Nucleus accumbens (tissue), 56 donors: Measurements from ENCODE around the gene GPM6B.

ENCODE experiments used
- DNase-seq, 56 donors: peaks; one replicate each; lab custom pipeline; 2025; lab: John Stamatoyannopoulos, UW

The GPM6B gene

DNA sequence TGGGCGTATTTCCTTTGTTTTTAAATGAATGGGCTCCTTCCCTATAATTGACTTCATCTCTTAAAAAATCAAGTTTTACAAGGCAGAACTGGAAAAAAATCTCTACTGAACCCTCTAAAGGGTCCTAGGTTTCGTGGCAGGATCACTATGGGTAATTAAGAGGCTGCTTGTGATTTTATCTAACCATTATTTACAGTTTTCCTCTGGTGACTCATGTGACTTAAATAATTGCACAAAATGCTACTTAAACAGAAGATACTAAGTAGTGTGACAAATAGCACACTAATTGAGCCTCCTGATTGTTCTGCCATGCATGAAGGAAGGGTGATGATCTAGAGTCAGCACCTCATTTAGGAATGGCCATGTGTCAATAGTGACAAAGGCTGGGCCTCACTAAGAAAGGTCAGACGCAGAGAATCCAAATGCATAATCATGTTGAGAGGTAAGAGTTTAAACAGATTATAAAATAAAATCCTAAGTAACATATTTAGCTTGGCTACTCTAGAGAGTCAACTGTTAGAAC, 46.8 kb downstream of the GPM6B start:
- DNase-seq: no peak

DNA sequence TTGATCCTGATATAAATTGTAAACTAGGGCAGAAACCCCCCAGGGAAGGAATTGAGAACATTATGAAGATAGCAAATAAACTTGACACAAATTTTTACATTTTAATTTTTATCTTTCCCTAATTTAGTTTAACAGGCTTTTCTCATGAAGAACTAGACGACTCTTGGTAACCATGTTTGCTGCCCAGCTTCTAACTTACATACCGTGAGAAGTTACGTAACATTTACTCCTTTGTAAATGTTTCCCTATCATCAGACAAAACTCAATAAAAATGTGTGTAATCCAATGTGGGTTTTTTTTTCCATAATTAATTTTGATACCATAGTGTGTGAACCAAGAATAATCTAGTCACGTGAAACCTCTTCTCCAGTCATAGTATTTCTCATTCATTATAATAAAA, 48.0 kb downstream of the GPM6B start:
- DNase-seq: no peak

DNA sequence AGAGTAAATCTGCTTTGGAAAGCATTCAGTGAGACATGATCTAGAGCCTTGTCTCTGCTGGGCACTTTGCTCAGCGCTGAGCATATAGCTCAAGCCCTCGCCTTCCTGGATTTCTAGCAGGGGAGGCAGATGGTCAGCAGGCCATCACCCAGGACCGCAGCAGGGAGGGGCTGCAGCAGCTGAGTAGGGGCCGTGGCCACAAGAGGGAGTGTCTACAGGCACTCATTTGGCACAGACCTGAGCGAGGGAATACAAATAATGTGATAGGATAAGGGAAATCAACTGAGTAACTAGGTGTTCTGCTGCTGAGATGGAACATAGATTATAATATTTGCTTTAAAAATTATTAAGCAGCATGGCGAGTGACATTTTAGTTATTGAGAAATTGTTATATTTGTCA, 52.1 kb downstream of the GPM6B start:
- DNase-seq: peak in 38 of 56 donors; percentile 1 to 54 (median 16)

DNA sequence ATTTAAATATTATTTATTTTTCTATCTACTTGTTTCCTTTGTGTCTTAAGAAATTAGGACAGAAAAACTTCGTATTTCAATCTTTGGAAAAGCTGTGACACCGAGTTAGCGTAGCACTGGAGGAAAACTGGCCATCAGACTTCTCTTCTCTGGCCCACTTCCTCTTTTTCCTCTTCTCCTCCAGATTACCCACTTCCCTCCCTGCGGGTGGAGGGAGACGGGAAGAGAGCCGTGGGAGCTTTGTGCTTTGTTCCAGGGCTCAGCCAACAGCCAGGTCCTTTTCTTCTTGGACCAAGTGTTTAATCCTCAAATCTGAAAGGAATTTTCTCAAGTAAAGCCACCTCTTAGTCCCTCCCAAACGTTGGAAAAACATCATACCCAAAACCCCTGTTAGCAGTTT, 52.6 kb downstream of the GPM6B start:
- DNase-seq: peak in 3 of 56 donors; percentile 1 to 19 (median 12)

DNA sequence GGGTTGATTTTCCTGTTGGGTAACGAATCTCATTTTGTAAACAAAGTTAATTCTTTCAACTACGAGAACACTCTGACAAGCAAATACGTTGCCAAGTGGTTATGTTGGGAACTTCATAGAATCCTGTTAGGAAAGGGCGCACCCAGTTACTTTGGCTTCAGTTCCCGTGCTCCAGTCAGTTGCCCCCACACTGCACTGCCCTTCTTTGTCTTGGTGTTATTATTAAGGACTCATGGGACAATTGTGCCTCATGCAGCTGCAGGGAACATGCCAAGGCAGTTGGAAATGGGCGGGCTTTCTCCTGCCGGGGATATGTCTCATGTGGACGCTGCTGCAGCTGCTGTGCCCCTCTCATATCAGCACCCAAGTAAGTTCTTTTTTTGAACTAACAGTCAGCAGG, 53.4 kb downstream of the GPM6B start:
- DNase-seq: peak in 42 of 56 donors; percentile 1 to 62 (median 29)

DNA sequence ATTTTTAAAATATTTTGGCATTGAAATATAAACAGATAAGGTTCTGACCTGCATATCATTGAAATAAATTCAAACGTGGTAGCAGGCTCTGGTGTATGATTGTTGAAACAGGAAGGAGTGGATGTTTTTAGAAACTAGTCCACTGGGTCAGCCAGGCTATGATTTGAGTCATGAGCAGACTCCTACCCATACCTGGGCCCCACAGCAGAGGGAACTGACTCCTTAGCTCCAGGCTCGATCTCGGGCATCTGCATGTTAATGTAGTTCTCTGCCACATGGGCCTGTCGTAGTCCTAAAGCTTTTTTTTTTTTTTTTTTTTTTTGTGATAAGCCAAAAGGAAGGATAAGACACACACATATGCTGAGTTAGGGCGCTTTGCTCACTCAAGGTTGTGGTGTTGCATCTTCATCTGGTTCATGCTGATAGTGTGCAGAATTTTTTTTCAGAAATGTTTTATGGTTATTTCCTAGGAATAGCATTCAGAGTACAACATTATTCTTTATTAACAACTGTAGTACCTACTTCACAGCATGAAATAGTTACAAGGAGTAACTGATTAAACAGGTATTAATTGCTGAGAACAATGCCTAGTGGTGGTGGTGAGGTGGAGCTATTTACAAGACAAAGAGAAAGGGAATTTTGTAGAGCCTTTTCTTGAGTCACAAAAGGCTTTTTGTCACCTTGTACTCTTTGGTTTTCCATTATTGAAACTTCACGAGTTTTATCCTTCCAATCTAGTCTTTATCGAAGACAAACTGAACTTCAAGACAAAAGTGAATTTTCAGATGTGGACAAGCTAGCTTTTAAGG, 55.1 kb downstream of the GPM6B start:
- DNase-seq: no peak

DNA sequence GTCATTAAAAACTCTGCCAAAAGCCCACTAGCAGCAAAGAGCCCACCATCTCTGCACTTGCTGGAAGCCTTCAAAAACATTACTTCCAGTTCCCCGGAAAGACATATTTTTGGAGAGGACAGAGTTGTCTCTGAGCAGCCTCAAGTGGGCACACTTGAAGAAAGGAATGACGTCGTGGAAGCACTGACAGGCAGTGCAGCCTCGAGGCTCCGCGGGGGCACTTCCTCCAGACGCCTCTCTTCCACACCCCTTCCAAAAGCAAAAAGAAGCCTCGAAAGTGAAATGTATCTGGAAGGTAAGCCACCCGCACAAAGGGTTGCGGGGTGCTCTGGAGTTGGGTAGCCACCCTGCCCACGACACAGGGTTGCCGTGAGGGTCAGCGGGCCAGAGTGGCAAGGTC, 56.5 kb downstream of the GPM6B start:
- no peak for DNase-seq

DNA sequence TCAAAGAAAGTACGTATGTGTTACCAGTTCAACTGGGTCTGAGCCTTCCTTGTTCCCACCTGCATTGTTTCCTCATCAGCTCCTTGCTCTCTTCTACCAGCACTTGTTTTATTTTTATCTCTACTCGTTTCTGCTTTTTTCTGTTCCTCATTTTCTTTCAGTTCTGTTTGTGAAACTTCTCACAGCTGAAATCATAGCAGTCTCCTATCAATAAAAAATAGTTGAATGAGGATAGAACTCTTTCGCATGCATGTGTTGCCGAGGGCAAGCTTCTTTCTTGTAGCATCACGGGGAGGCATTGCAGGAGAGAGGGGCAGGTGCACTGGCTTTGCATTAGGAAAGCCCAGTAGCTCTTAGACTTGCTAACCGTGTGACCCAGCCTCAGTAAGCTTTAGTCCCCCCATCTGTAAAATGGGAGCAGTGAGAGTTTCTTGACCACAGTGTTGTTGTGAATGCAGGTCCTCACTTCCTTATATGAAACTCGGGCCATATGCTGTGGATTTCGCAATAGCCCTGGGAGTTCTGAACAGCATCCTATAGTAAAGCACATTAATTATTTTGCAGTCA, 57.7 kb downstream of the GPM6B start:
- DNase-seq: no peak

DNA sequence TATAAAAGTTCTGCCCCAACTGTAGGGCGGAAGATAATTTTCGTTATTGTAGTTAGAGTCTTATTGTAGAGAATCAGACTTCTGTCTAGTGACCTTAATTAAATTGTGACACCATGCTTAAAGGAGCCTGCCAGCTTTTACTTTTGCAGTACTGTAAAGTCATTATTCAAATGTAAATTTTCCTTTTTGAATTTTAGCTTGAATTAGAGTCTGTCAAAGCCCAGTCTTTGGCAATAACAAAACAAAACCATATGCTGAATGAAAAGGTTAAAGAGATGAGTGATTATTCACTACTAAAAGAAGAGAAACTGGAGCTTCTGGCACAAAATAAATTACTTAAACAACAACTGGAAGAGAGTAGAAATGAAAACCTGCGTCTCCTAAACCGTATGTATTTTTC, 60.5 kb downstream of the GPM6B start:
- no peak for DNase-seq

DNA sequence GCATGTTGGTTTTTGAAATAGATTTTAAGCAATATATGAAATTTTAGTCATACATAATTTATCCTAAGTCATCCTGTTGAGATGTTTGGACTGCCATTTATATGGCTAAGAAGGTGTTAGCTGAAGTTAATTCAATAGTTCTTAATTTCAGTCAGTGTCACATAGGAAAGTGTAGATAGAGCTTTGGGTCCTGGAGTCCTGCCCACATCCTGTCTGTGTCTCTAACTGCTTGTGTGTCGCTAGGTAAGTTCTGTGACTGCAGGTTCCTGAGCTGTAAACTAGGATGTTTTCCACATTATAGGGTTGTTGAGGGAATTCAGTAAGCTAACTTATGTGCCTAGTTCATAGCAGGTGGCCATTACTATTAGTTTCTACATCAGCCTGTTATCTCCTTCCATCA, 61.6 kb downstream of the GPM6B start:
- DNase-seq: no peak

DNA sequence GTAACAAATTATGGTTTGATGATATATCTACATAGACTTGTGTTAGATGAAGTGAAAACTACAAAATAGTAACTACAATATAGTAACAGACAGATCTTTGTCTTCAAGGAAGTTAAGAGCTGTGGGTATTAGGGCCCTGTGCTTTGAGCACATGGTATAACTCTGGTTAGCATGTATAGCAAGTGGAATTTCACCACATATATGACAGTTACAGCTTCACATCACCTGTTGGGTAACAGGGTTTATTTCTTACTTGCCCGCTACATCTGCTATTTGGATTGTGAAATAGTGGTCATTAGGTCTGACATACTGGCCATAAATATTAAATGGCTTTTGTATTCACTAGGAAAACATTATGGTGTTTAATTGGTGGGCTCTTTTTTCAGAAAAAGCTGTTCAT, 62.1 kb downstream of the GPM6B start:
- DNase-seq: no peak

DNA sequence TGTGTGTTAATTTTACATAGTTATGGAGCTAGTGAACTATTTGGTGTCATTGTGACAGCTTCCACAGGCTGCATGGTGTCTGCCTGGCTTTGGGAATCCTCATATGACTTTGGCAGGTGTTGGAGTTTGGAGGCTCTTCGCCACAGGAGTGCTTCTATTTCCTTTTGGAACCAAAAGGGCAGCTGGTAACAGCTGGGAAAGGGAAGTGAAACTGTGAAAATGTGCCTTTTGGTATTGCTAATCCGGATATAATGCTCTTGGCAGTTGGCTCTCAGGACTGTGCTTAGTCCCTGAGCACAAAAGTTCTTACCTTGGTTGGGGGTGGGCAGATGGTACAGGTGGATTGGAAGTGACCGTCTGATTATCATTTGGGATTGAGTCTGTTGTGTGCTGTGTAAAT, 64.2 kb downstream of the GPM6B start:
- DNase-seq: no peak

DNA sequence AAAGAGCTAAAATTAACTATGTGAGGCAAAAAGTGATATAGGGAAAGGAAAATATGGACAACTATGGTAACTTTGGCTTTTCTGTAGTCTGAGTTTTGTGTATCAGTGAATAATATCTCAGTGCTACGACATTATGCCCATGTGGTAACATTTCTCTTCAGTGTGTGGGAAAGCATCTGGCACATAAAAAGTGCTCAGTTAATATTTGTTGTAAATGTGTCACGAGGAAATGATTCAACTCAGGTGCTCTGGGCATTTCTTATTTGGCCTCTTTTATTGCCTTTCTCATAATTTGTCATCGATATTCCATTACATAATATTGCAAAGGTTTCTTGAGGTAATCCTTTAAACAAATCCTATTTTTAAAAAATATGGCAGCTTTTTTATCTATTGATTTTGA, 64.8 kb downstream of the GPM6B start:
- no peak for DNase-seq

DNA sequence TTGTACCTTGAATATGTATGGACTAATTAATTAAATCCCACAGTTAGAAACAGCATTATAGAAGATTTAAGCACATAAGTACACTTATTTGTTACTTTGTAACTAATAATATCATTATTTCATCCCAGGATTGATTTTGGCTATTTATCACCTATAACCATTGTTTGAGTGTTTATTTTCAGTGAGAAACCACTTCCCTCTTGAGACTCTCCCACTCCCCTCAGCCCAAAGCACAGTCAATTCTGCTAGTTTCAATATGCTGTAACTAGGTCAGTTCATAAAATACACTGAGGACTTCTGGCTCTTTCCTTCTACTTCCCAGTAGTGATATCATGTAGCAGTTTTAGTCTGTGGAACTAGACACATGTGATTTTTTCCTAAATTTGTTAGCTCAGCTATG, 66.1 kb downstream of the GPM6B start:
- DNase-seq: no peak

DNA sequence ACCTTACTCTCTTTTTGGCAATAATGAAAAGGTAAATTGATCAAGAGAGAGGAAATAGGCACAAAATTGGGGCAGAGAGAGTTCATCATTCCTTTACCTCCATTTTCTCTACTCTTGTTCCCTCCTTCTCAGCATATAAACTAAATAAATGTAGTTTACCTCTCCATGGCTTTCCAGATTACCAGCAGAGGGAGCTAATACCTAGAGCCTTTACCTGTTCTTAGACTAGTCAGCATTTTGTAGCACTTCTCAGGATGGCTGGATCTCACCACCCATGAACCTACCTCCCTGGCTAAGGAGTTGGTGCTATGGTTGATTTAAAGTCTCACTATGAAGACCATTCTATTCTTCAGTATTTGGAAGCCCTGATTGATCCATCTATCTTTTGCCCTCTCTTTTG, 66.7 kb downstream of the GPM6B start:
- peak in 1 of 56 donors; percentile 12 for DNase-seq

DNA sequence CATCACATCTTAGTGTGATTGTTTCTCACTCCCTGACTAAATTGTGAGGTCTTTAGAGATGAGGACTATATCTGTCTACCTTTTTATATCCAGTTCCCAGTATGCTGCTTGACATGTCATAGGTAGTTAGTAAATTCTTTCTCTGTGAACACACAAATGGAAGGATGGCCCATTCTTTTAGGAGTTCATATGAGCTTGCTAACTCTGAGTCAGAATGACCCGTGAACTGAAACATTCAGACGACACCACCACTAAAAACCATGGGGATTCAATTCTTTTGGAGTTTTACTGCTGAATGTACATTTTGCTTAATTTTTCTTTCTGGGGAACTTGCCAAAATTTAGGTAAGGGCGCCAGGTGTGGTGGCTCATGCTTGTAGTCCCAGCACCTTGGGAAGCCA, 68.4 kb downstream of the GPM6B start:
- DNase-seq: no peak

DNA sequence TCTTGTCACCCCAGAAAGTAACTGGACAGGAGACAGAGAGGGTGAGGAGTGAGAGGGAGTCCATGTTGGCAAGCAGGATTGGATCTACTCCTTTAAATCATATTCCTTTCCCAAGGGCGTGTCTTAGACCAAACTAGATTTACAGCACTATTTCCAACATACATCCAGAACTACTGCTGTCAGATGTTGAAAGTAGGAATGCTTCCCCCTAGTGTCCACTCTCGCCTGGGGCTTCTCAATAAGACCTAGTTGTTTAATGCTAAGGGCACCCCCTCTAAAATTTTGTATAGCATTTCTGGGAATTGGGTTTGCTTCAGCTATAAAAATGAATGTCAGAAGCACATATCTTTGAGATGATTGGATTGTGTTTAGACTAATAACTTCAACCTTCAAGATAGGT, 69.1 kb downstream of the GPM6B start:
- peak in 12 of 56 donors; percentile 4 to 57 (median 12) for DNase-seq

DNA sequence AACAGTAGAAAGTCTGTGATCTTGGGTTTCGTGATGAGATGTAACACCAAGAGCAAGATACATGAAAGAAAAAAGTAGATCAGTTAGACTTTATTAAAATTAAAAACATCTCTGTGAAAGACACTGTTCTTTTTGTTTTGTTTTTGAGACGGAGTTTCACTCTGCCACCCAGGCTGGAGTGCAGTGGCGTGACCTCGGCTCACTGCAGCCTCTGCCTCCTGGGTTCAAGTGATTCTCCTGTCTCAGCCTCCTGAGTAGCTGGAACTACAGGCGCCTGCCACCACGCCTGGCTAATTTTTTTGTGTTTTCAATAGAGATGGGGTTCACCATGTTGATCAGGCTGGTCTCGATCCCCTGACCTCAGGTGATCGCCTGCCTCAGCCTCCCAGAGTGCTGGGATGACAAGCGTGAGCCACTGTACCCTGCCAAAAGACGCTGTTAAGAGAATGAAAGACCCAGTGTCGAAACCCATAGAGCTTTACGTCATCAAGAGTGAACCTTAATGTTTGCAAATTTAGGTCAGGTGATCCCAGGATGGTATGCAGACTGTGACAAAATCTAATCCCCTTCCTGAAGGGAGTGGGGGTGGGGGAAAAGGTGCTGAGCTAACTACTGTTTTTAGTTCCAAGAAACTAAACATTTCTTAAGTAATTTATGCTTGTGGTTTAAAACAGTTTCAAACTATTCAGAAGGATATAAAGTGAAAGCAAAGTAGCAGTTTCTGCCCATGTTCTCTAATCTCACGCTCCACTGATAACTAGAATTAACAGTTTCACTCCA, 74.3 kb downstream of the GPM6B start:
- no peak for DNase-seq

DNA sequence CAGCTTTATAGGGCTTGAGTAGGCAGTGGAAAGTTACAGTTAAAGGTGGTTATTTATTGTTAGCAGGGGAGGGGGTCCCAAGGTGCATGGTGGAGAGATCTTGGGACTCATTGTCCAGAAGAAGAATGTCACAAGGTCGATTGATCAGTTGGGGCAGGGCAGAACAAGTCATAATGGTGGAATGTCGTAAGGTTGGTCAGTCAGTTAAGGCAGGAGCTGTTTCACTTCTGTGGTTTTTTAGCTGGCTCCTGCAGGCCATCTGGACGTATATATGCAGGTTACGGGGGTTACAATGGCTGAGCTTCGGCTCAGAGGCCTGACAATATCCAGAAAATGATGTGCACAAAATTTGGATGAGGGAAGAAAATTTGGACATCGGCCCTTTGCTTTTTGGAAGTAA, 75.2 kb downstream of the GPM6B start:
- no peak for DNase-seq

DNA sequence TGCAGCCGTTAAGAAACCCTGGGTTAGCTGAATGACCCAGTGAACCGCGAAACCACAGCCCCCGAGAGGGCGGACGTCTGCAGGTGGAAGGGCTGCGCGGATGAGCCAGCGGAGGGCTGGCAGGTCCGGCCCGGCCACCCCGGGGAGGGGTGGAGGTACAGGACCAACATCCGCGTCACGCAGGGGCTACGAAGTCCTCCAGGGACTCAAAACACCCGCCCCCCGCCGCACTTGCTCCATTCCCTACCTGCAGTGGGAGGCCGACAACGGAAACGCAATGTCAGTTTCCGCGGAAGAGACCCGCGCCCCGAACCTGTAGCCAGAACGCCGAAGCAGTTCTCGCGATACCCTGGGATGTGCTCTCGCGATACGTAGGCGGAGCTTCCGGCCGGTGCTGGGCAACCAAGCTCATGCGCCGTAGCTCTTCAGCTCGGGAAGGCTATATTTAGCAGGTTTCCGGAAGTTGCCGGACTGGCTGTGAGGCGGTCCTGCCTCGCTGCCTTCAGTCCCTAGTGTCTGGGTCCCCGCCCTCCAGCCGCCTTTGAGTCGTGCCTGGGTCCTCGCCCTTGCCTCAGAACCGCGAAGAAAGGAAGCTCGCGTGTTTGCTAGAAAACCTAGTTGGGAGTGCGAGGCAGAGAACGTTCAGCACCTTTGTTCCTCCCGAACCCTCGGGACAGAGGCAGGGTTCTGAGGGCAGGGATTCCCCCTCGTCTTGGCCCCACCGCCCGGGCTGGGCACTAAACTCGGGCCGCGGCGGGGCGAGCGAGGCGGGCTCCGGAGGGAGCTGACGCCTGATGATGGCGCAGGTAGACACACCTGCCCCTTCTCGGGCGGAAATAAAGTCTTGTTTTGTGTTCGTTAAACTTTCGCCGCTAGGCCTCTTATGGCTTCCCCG, 82.4 kb downstream of the GPM6B start, which contains the start of the genes OFD1 and TRAPPC2:
Gene OFD1 (plus strand): TSS at position 471 of the 895 bp plus-strand sequence. CDS start 324 bp downstream, at position 795.
Gene TRAPPC2 (minus strand): TSS at position 343 of the 895 bp plus-strand sequence. CDS start 14,657 bp downstream, outside the sequence.
- peak; percentile 18 to 91 (median 79) for DNase-seq
